ENCODE results near the gene WNT7B.

Gene WNT7B

GRCh38 chr22:45927059-45927458, 49.9 kb downstream of the WNT7B start:
- DNase-seq (ENCODE audit: low read depth in 2 of 2) = no peak

GRCh38 chr22:45926433-45926832, 50.5 kb downstream of the WNT7B start:
- DNase-seq (ENCODE audit: low read depth in 2 of 2) = no peak

- no peak for DNase-seq (ENCODE audit: low read depth in 2 of 2)
Measured at GRCh38 chr22:45925811-45926351, 51.1 kb downstream of the WNT7B start.

GRCh38 chr22:45923835-45924234, 53.1 kb downstream of the WNT7B start:
- no peak for DNase-seq (ENCODE audit: low read depth in 2 of 2)

GRCh38 chr22:45923212-45923611, 53.8 kb downstream of the WNT7B start:
- no peak for DNase-seq (ENCODE audit: low read depth in 2 of 2)

- DNase-seq (ENCODE audit: low read depth in 2 of 2) = no peak
Measured at GRCh38 chr22:45922661-45923060, 54.3 kb downstream of the WNT7B start.

- no peak for DNase-seq (ENCODE audit: low read depth in 2 of 2)
Measured at GRCh38 chr22:45922256-45922655, 54.7 kb downstream of the WNT7B start.

GRCh38 chr22:45919504-45920286, 57.3 kb downstream of the WNT7B start:
- no peak for DNase-seq (ENCODE audit: low read depth in 2 of 2)

GRCh38 chr22:45918459-45919370, 58.2 kb downstream of the WNT7B start:
- no peak for DNase-seq (ENCODE audit: low read depth in 2 of 2)

GRCh38 chr22:45917700-45918458, 59.1 kb downstream of the WNT7B start:
- DNase-seq (ENCODE audit: low read depth in 2 of 2) = no peak

- no peak for DNase-seq (ENCODE audit: low read depth in 2 of 2)
Measured at GRCh38 chr22:45917146-45917545, 59.8 kb downstream of the WNT7B start.

GRCh38 chr22:45916515-45916914, 60.4 kb downstream of the WNT7B start:
- no peak for DNase-seq (ENCODE audit: low read depth in 2 of 2)

- no peak for DNase-seq (ENCODE audit: low read depth in 2 of 2)
Measured at GRCh38 chr22:45915841-45916240, 61.1 kb downstream of the WNT7B start.

- no peak for DNase-seq (ENCODE audit: low read depth in 2 of 2)
Measured at GRCh38 chr22:45915151-45915550, 61.8 kb downstream of the WNT7B start.

GRCh38 chr22:45914309-45914708, 62.7 kb downstream of the WNT7B start:
- DNase-seq (ENCODE audit: low read depth in 2 of 2) = no peak

GRCh38 chr22:45912910-45913309, 64.1 kb downstream of the WNT7B start:
- no peak for DNase-seq (ENCODE audit: low read depth in 2 of 2)

GRCh38 chr22:45911601-45912271, 65.2 kb downstream of the WNT7B start:
- DNase-seq (ENCODE audit: low read depth in 2 of 2) = no peak

- DNase-seq (ENCODE audit: low read depth in 2 of 2) = no peak
Measured at GRCh38 chr22:45910928-45911467, 66.0 kb downstream of the WNT7B start.

GRCh38 chr22:45908961-45909360, 68.0 kb downstream of the WNT7B start:
- no peak for DNase-seq (ENCODE audit: low read depth in 2 of 2)

- DNase-seq (ENCODE audit: low read depth in 2 of 2) = no peak
Measured at GRCh38 chr22:45907996-45908395, 69.0 kb downstream of the WNT7B start.

- DNase-seq (ENCODE audit: low read depth in 2 of 2) = no peak
Measured at GRCh38 chr22:45907378-45907777, 69.6 kb downstream of the WNT7B start.

All from stimulated activated CD4-positive, alpha-beta T cell treated with anti-CD3 and anti-CD28 coated beads, Interleukin-1b, Interleukin-23, amount 100 ng/mL, for 4 hours (primary cell).